SH-SY5Y (cell line): ENCODE data around the gene SNX5.

Source experiments
- GATA2 ChIP-seq: IDR thresholded peaks from 2 replicates; pipeline ENCODE4 v1.6.1; 2011; ENCODE audit warnings: mild to moderate bottlenecking, low read depth, low read length
- GATA3 ChIP-seq: IDR thresholded peaks from 2 replicates; pipeline ENCODE4 v1.6.1; 2011; ENCODE audit warnings: low read depth, mild to moderate bottlenecking, low read length, moderate library complexity

SNX5 gene

DNA sequence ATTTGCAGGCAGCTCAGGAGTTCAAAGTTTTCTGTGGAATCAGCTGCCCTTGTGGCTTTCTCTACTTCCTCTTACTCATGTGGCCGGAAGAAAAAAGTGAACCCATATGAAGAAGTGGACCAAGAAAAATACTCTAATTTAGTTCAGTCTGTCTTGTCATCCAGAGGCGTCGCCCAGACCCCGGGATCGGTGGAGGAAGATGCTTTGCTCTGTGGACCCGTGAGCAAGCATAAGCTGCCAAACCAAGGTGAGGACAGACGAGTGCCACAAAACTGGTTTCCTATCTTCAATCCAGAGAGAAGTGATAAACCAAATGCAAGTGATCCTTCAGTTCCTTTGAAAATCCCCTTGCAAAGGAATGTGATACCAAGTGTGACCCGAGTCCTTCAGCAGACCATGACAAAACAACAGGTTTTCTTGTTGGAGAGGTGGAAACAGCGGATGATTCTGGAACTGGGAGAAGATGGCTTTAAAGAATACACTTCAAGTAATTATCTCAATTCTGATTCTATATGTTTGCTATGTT lies 1.4 kb upstream of the SNX5 start:
- no peak for TF ChIP-seq GATA3
- no peak for TF ChIP-seq GATA2

DNA sequence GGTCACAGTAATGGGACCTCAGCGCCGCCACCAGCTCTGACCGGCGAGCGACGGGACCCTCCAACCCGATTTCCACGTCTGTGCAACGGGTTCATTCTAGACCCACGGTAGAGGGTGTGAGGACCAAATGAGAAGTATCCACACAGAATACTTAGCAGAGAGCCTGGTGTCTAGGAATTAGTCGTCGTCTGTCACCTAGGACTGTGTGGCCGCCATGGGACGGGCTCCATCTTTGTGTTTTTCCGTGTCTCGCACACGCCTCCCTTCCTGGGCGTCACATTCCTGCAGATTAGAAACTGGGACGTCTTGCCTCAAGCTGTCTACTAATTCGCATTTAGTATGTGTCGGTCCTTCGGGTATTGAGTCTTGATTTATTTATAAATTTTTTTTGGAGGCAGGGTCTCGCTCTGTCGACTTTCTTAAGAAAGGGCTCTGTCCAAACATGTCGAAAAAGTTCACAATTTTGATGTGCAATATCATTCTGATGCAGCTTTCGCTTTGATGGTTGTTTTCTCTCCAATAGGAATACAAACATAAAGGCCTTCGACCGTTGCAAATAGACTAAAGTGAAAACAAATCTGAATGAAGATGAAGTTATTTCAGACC lies 787 bp upstream of the SNX5 start:
- TF ChIP-seq GATA3, result no peak
- TF ChIP-seq GATA2, result no peak

DNA sequence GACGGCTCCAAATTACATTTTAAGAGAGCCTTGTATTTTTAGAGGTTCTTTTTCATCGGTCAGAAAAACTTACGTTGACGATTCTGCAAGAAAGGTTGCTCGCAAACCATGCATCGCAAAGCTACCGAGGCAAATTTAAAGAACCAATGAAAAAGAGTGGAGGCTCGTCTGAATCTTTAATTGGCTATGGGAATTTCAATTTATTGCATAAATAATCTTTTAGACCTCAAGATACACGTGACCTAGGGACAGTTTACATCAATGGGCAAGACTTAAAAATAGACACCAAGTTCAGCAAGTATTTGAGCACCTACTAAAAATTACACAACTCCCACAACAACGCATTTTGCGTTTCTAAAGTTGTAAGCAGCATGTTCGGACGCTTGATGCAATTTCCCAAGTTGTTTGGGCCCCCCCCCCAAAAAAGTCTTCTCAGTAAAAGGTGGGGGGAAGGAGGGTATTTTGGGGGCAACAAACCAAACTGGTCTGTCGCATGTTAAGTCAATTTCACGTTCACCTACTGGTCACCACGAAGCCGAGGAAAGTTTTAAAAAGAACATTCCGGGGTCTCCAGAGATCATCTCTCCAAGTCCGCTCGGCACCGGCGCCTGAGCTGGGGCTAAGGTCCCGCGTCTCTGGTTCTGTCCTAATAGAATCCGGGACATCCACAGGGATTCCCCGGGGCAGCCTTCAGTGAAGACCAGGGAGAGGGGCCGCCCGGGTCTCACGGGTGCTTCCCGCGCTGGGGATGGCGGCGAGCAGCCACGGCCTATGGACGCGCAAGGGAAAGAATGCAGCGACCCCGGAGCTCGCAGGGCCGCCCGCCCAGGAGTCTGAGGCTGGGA lies 851 bp downstream of the SNX5 start:
- TF ChIP-seq GATA3, result no peak
- no peak for TF ChIP-seq GATA2

DNA sequence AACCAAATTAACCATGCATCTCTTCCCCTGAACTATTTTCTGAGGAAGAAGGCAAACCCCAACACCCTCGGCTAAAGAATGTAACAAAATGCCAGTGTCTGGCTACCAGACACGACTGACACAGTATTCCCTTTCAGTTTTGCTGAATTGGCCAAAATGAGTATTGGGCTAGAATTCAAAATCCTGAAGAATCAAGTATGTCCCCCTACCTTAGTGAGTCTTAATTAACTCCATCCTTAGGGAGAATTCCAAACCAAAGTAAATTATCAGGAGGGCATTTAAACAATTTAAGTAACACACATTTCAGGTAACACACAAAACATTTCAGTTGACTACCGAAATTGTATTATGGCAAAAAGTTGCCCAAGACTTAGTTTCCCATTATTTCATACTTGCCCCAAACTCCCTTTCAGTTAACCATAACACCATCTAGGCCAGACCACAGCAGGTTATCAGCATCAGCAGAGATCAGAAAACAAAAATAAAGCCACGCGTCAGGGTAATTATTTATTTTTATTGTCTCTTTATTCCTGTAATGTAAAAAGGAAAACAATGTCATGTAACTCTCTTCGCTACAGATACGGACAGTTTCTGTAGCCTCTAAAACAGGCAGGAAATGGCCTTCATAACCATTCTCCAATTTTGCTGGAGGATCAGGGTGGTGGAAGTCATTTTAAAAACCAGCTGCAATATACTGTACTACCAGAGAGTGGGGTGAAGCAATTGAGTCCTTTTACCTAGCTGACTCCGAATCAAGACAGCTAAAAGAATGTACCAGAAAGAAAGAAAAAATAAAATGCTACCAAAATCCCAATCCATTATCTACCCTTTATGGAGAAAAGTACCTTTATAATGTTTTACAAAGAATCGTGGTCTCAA lies 1.9 kb downstream of the SNX5 start:
- TF ChIP-seq GATA2, result no peak
- TF ChIP-seq GATA3, result no peak

DNA sequence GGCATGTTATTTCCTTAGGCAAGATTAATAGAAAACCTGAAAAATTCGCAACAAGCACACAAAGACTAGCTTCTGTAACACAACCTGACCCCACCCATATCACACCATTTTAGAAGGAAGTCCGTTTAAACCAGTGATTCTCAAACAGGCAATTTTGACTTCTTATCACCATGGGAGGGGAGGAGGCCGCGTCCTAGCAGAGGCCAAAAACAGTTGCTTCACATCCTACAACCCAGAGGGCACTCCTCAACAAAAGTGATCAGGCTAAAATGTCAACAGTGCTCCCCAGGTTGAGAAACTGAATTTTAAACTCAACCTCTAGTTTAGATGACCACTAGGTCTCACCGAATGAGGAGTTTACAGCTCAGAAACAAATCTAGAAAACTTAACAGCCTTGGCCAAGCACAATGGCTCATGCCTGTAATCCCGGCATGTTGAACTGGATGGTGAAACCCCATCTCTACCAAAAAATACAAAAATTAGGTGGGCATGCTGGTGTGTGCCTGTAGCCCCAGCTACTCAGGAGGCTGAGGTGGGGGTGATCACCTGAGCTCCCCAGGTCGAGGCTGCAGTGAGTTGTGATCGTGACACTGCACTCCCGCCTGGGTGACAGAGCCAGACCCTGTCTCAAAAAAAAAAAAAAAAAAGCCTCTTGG lies 3.4 kb downstream of the SNX5 start:
- TF ChIP-seq GATA3 (no peak), GATA2 (no peak)

DNA sequence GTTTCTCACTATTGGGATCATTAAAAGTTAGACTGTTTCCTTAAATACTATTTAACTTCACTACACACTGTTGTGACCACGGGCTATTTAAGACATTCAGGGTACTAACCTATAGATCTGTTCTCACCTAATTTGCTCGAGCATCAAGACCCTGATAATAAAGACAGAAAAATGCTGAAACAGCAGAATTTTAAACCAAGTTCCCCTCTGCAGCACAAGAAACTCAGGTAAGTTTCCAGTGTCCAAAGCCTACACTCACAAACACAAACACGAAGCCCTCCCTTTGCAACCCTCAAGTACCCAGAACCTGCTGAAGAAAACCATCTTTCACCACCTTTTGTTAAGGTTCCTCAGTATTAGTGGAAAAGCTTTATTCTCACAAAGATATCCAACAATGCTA lies 4.0 kb downstream of the SNX5 start:
- TF ChIP-seq GATA2, result no peak
- TF ChIP-seq GATA3, result no peak

DNA sequence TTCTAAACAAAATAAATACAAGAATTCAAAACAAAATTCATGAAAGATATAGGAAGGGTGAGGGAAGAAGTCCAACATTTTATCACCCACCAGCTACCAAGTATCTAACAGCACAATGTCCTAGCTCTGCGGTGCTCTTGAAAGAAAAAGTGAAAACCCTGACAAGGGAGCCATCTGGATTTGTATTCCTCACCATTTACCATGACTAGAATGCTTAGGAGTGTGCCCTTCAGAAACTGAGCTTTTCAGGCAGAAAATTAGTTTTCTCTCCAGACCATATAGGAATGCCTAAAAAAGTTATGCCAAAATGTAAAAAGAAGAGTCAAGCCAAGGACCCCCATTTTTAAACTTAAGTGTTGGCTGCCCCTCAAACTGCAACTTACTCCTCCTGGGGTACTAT lies 4.5 kb downstream of the SNX5 start:
- TF ChIP-seq GATA2, result no peak
- no peak for TF ChIP-seq GATA3

DNA sequence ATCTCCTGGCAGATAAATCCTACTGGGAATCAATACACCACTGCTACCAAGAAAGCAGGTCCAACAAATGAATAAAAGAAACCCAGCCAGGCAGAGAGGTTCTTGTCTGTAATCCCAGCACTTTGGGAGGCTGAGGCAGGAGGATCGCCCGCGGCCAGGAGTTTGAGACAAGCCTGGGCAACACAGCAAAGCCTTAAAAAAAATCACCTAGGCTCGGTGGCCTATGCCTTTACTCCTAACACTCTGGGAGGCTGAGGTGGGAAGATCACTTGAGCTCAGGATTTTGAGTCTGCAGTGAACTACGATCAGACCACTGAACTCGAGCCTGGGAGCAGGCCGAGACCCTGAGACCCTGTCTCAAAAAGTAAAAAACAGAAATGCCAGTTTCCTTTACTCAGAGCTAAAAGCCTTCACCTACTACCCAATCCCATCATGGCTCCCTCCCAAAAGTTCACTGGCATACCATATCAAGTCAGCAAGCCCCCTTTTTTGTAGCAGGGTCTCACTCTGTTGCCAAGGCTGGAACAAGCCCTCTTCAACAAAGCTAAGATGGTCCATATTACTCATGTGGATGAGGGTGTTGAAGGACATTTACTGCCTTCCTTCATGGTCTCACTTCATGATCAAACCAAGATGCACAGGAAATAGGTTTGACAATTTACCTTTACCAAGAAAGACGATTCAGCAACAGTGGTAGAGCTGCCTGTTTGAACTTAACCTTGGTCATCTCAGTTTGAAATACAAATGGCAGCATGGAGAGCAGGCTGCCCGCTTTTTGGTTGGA lies 5.3 kb downstream of the SNX5 start:
- no peak for TF ChIP-seq GATA3
- TF ChIP-seq GATA2, result no peak

DNA sequence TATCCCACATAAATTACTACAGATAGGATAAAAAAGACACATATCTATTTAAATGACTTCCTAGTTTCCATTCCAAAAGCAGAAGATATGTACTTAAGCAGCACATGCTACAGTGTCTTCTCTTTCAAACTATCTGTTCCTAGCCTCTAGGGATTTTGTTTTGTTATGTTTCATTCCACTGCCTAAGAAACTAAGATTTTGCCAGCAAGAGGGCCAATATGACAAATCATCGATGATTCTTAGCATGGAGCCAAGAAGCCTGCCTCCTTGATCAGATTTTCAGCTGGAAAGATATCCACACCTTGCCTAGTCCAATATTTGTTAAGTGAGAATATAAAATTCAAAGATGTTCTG lies 7.0 kb downstream of the SNX5 start:
- TF ChIP-seq GATA2 (no peak), GATA3 (no peak)

DNA sequence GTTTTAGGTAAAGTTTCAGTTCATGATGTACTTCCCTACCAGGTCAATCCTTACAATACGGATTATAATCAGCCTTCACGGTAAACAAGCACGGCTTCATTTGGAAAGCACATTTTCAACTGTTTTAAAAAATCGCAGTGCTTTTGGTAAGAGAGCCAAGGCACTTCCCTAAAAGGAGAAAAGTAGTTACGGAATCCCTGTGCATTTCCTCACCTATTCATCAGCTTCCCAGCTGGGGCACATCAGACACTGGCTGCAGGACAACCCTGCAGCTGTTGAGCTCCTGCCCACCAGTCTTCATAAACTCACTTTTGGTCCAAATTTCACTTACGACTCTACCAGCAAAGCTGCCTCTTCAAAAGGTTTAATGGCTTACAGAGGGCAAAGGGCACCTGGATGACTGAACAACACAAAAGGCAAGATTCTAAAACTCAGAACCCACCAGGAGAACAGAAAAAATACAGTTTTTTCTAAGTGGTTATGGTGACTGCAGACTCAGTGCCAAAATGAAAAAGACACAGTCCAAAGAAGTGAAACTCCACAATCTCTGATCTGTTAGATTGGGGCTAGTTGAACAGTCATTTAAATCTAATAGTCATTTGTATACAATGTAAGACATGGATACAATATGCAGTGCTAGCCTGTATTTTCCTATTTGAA lies 7.5 kb downstream of the SNX5 start:
- TF ChIP-seq GATA3 (no peak), GATA2 (no peak)

DNA sequence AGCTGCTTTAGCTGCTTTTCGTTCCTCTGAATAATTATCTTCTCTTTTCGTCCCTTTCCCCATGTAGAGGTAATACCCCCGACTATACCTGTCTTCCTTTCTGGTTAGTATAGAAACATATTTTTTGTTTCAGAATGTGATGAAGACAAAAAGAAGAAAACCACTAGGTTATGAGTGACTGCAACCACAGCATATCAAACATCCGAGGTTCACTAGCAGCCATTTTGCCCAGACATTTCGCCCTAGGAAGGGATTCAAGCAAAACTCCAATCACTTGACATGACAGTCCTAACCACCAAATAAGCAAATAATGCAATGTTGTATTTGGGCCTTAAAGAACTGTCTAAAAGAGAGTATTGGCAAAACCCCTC lies 9.4 kb downstream of the SNX5 start:
- no peak for TF ChIP-seq GATA2
- no peak for TF ChIP-seq GATA3

DNA sequence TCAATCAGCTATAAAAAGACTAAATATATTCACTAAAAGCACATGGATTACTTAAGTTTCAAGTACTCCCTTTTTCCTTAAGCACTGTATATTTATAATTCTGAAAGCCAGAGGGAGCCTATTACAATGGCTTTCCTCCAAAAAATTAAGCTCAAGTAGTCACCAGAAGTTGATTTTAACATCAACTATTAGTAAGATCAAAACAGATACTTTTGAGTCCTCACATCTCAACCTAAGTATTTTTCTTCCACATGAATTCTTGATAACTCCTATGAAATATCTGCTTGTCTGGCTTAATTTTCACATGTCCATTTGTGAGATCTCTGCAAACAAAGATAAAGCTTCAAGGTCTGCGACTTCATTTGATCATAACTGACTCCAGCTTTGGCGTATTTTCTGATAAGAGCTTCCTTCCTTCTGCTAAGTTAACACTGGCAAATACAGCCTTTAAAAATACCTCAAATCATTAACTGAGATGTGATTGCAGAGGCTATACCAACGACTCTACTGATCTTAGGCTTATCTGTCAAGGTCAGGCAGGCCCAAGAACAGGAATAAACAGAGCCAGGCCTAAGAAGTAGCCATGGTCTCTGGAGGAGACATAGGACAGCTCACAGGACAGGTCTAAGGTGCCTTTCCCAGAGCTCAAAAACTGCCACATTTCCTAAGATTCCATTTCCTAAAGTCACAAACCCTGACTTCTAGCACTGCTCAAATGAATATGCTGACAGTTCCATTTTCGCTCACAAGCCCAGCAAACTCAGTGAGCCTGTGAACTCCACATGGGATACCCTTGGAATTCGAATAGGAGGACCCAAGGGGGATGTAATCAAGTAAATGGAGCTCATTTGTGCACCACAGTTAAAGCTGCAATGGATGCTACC lies 10.0 kb downstream of the SNX5 start:
- no peak for TF ChIP-seq GATA2
- no peak for TF ChIP-seq GATA3
